Stimulated activated CD4-positive, alpha-beta T cell treated with anti-CD3 and anti-CD28 coated beads, Interleukin-12 subunit alpha, Interleukin-12 subunit beta, amount 100 ng/mL, for 48 hours (primary cell): Measurements from ENCODE around the gene SMIM29.
"Not testable (repeated sequence)": the region's sequence is repeated elsewhere in the genome, so short reads cannot be mapped to it uniquely, and the experiment has no call there.

Experiments used
- DNase-seq, 3 donors: peaks; one replicate each; pipeline ENCODE4 v3.0.0-alpha.2; 2020; ENCODE audit warnings: low read depth in 2 of 3, low spot score in 1 of 3

SMIM29 gene

DNA sequence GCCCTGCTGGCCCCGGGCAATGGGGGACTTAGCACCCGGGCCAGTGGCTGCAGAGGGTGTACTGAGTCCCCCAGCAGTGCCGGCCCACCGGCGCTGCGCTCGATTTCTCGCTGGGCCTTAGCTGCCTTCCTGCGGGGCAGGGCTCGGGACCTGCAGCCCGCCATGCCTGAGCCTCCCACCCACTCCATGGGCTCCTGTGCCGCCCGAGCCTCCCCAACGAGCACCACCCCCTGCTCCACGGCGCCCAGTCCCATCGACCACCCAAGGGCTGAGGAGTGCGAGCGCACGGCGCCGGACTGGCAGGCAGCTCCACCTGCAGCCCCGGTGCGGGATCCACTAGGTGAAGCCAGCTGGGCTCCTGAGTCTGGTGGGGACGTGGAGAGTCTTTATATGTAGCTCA lies 20.3 kb upstream of the SMIM29 start:
- DNase-seq, result not testable (repeated sequence)

DNA sequence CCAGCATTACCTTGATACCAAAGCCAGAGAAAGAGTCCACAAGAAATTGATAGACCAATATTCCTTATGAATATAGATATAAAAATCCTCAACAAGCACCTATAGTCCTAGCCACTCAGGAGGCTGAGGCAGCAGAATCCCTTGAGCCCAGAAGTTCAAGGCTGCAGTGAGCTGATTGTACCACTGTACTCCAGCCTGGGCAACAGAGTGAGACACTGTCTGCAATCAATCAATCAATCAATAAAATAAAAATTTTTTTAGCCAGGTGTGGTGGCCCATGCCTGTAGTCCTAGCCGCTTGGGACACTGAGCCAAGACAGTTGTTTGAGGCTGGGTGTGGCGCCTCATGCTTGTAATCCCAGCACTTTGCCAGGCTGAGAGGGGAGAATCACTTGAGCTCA lies 18.9 kb upstream of the SMIM29 start:
- no peak for DNase-seq

DNA sequence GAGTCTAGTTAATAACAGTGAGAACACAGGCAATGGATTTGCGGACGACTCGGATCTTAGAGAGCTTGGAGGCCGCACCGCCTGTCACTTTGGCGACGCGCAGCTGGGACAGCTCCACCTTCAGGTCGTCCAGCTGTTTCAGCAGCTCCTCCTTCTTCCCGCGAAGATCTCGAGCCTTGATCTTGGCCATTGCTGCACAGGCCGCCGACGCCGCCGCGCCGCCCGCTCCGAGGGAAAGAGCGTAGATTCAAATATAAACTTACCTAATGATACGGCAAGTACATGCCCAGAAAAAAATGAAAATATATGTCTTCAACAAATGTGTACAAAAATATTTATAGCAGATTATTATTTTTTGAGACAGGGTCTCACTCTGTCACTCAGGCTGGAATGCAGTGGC lies 14.7 kb upstream of the SMIM29 start:
- not testable (repeated sequence) for DNase-seq

DNA sequence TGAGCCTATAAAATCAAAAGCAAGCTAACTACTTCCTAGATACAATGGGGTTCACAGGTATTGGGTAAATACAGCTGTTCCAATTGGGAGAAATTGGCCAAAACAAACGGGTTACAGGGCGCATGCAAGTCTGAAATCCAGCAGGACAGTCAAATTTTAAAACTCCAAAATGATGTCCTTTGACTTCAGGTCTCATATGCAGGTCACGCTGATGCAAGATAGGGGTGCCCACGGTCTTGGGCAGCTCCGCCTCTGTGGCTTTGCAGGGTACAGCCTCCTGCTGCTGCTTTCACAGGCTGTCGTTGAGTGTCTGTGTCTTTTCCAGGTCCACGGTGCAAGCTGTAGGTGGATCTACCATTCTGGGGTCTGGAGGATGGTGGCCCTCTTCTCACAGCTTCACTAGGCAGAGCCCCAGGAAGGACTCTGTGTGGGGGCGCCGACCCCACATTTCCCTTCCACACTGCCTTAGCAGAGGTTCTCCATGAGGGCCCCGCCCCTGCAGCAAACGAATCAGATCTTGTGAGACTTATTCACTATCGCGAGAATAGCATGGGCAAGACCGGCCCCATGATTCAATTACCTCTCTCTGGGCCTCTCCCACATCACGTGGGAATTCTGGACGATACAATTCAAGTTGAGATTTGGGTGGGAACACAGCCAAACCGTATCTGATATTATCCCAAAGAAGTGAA lies 11.9 kb upstream of the SMIM29 start:
- DNase-seq, result no peak

DNA sequence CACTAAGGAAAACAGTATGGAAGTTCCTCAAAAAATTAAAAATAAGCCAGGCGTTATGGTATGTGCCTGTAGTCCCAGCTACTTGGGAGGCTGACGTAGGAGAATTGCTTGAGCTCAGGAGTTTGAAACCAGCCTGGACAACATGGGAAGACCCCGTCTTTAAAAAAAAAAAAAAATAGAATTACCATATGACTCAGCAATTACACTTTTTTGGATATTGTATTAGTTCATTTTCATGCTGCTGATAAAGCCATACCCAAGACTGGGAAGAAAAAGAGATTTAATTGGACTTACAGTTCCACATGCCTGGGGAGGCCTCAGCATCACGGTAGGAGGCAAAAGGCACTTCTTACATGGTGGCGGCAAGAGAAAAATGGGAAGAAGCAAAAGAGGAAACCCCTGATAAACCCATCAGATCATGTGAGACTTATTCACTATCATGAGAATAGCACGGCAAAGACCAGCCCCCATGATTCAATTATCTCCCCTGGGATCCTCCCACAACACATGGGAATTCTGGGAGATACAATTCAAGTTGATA lies 10.8 kb upstream of the SMIM29 start:
- no peak for DNase-seq

DNA sequence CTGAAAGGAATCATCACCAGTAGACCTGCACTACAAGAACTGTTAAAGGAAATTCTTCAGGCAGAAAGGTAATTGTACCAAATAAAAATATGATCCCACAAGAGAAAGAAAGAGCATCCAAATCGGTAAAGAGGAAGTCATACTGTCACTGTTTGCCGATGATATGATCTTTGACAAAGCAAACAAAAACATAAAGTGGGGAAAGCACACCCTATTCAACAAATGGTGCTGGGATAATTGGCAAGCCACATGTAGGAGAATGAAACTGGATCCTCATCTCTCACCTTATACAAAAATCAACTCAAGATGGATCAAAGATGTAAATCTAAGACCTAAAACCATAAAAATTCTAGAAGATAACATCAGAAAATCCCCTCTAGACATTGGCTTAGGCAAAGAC lies 3.6 kb upstream of the SMIM29 start:
- DNase-seq, result not testable (repeated sequence)

DNA sequence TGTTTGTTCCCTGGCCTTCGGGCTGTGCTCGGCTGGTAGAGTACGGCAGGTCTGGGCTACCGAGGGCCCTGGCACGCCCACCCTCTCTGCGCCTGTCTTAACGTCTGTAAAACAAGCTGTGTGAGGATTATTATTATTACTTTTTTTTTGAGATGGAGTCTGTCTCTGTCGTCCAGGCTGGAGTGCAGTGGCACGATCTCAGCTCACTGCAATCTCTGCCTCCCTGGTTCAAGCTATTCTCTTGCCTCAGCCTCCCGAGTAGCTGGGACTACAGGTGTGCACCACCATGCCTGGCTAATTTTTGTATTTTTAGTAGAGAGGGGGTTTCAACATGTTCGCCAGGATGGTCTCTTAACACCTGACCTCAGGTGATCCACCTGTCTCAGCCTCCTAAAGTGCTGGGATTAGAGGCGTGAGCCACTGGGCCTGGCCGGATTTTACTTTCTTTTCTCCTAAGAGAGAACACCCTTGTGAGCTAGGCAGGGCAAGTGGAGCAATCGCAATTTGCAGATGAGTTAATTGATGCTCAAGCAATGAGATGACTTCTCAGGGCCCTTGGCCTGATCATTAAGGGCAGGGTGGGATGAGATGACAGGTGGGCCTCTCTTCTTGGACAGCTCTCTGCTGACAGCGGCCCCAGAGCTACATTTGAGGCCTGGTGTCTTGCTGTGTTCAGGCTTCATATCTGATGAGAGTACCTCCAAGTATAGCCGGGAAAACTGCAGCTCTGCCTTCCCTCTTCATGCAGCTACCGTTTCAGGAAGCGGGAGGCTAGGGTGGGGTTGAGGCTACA lies 859 bp upstream of the SMIM29 start:
- no peak for DNase-seq

DNA sequence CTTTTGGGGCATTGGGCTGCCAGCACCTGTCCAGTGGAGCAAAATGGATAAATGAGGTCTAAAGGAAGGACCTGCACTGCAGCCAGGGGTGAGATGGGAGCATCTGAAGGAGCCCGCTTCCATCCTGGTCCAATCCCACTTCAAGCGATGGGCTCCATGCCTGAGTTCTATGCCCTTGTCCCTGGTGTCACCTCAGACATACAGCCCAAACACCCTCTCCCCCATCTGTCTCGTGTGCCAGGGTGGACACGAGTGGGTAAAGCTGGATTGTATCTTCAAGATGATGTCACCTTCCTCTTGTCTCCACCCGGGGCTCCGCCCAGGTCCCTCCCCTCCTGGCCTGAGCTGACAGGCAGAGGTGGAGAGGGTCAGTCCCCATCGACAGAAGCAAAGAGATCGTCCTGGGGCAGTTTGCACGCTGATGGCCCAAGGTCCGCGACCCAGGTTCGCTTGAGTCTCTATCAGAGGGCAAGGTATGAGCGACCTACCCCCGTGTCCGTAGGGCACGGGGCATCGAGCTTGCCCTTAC lies 544 bp downstream of the SMIM29 start:
- no peak for DNase-seq

DNA sequence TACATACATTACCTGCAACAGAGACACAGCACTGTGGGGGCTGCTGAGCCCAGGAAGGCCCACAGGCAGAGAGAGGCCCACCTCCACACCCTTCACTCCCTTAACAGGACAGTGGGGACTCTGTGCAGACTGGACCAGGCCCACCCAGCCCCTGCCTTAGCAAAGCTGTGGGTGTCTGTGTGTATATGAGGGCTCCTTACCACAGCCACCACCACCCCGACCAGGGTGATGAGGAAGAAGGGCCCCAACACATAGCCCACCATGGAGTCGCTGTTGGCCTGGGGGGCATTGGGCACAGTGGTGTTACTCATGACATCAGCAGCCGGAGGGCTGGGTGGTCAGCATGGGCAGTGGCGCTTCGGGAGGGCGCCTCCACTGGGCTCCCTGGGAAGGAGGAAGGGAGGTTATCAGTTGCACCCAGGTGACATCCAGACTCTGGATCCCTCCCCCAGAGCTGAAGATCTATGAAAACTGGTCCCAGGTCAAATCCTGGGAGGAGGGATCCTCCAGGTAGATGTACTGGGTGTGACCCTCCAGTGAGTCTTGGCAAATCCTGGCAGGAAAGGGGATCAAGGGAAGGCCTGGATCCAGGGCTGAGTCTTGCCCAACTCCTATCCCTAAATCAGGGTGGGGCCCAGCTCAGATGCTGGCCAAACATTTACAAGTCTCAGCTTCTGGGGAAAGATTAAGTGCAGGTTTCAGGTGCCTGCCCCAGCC lies 1.2 kb downstream of the SMIM29 start:
- no peak for DNase-seq

DNA sequence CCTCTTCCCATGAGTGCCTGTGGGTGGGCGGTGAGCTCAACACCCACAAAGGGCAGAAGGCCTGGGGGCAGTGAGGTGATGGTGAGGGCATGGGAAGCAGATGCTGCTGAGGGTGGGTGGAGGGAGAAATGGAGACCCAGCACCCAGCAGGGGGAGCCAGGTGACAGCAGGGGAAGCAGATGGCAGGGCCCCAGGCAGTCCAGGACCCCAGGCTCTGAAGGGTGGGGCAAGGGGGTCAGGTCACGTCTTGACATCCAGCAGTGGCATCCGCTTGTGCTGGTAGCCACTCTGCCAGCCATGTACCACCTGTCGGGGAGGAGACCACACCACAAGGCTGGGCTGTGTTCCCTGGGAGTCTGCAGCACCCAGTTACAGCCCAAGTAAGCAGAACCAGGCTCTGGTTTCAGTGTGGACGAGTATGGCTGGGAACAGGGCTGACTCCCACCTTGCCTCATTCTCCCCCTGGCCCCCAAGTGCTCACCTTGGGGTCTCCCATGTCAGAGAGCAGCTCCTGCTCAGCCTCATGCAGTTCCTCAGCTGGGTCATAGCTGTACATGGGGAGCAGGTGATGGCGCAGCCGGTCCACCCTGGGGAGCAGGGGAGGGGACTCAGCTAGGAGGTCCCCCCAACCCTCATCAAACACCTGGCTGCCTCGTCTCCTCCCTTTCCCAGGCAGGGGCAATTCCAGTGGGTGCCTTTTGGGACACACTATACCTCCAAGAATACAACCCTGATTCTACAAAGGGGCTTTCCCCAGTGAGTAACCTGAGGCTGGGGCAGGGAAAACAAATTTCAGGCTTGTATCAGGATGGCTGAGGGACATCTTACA lies 2.0 kb downstream of the SMIM29 start:
- peak in 1 of 3 donors; percentile 48 for DNase-seq

DNA sequence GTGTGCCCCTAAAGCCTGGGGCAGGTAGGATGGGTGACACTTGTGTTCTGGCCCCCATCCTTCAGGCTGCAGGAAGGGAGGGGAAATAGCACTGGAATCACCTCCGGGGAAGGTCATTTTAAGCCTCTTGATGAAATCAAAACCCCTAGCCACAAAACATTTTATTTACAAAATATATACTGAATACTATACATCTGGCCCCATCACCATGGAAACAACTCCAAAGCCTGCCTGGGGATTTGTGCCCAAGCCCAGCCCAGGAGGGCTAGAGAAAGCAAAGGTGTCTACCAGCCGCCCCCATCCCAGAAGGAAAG lies 2.6 kb downstream of the SMIM29 start:
- no peak for DNase-seq

DNA sequence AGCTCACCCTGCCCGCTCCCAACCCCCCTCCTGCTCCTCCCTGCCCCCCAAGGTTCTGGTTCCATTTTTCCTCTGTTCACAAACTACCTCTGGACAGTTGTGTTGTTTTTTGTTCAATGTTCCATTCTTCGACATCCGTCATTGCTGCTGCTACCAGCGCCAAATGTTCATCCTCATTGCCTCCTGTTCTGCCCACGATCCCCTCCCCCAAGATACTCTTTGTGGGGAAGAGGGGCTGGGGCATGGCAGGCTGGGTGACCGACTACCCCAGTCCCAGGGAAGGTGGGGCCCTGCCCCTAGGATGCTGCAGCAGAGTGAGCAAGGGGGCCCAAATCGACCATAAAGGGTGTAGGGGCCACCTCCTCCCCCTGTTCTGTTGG lies 3.1 kb downstream of the SMIM29 start:
- not testable (repeated sequence) for DNase-seq

DNA sequence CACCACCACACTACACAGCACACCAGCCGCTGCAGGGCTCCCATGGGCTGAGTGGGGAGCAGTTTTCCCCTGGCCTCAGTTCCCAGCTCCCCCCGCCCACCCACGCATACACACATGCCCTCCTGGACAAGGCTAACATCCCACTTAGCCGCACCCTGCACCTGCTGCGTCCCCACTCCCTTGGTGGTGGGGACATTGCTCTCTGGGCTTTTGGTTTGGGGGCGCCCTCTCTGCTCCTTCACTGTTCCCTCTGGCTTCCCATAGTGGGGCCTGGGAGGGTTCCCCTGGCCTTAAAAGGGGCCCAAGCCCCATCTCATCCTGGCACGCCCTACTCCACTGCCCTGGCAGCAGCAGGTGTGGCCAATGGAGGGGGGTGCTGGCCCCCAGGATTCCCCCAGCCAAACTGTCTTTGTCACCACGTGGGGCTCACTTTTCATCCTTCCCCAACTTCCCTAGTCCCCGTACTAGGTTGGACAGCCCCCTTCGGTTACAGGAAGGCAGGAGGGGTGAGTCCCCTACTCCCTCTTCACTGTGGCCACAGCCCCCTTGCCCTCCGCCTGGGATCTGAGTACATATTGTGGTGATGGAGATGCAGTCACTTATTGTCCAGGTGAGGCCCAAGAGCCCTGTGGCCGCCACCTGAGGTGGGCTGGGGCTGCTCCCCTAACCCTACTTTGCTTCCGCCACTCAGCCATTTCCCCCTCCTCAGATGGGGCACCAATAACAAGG lies 3.6 kb downstream of the SMIM29 start:
- not testable (repeated sequence) for DNase-seq

DNA sequence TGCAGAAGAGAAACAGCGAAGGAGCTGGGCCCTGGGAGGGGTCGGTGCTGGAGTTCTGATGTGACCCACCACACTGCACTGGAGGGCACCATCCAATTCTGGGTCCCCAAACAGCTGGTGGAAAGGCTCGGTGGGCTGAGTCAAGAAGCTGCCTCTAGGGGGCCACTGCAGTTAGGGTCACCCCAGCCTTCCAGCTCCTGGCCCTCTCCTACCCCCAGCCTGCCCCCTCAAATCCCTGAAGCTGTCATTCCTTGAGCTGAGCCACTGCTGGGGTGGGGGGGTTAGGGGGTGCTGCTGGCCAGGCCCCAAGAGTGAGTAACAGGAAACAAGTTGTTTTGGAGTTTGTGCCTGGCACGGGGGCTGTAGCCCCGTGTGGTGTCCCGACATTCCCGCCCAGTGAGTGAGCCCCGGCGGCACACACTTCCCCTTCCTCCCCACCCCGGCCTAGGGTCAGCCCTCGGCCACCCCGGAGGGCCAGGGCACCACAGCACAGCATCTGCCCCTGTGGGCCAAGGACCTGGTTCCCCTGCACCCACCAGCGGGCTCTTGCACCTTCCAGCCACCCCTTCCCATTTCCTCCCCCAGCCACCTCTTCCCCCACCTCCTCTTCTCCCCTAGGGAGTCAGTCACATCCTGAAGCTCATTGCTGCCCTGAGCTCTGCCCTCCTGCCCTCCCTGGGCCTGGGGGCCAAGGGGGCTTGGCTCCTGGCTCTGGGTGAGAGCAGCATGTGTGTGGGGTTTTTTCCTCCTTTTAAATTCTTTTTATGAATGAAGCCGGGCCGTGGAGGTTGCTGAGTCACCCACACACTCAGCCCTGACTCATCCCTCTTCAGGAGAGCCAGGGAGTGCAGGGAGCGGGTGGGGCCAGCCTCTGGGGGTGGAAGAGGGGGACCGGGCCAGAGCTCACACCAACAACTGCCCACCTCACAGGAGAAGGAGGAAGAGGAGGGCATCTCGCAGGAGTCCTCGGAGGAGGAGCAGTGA lies 4.6 kb downstream of the SMIM29 start:
- DNase-seq, result peak in 1 of 3 donors; percentile 53

DNA sequence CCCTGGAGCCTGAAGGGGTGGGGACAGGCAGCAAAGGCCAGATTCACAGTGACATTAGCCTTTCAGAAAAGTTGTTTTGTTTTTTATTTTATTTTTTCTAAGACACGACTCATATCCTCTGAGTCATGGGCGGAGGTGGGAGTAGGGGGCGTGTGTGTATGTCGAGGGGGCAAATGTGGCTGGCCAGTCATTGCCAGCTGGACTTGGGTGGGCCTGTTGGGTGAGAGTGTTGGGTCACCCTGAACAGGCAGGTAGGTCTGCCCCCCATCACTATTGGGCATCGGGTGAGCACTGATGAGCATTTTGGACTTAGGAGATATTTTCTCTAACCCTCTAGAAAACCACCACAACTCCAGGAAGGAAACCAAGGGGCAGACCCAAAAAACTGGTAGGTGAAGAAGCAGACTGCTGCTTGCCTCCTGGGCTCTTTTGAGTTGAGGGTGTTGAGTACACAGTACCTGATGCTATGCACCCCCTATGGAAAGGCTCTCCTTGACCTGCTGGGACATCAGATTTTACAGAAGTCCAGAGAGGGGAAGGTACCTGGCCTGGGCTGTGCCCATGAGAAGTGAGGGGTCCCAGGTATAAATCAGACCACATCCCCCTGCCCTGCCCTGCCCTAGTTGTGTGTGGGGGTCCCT lies 5.6 kb downstream of the SMIM29 start:
- DNase-seq, result no peak

DNA sequence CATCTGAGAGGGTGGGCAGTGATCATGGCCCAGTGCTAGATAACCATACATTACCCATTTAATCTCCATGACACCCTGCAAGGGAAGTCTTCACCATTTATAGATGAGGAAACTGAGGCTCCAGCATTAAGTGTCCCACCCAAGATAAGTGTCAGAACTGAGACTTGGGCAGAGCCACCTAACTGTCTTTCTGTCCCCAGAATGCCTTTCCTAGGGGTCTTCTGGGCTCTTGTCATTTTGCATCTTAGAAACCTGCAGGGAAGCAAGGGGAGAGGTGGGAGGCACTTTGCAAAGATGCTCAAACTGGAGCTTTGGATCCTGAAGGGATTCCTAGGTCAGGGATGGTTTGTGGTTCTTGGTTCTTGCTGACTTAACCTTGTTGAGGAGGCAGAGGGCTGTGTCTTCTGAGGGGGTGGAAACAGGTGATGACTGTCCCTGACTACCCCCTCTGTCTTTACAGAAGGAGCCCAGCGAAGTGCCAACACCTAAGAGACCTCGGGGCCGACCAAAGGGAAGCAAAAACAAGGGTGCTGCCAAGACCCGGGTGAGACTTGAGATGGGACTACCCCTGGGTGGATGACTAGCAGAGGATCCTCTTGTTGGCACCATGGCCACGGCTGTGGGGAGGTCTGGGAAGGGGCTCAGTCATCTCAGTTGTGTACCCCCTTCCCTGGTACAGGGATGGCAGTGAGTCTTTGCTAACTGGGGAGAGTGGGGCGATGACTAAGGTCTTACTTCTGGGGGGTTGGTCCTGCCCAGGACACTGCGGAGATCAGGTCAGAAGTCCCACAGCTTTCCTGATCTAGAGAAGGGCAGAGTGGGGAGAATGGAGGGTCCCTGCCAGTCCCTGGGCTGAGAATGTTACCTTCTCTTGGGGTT lies 6.3 kb downstream of the SMIM29 start:
- DNase-seq, result no peak
